Ishikawa (cell line): Measurements from ENCODE around the gene LRRD1.

Experiments
- CEBPB ChIP-seq: IDR thresholded peaks from 2 replicates; pipeline ENCODE4 v1.6.1; 2012
- CREB1 ChIP-seq: IDR thresholded peaks from 2 replicates; pipeline ENCODE4 v1.6.1; 2012; ENCODE audit warnings: low read depth
- EGR1 ChIP-seq: IDR thresholded peaks from 2 replicates; pipeline ENCODE4 v1.6.1; 2012
- EP300 ChIP-seq: IDR thresholded peaks from 2 replicates; pipeline ENCODE4 v1.6.1; 2012; ENCODE audit warnings: borderline replicate concordance
- FOXM1 ChIP-seq: IDR thresholded peaks from 2 replicates; pipeline ENCODE4 v1.6.1; 2012; ENCODE audit warnings: low read depth, borderline replicate concordance
- MAX ChIP-seq: IDR thresholded peaks from 2 replicates; pipeline ENCODE4 v1.6.1; 2012
- NFIC ChIP-seq: IDR thresholded peaks from 2 replicates; pipeline ENCODE4 v1.6.1; 2012
- RAD21 ChIP-seq: IDR thresholded peaks from 2 replicates; pipeline ENCODE4 v1.6.1; 2012; ENCODE audit warnings: low read depth
- TAF1 ChIP-seq: IDR thresholded peaks from 2 replicates; pipeline ENCODE4 v1.6.1; 2012; ENCODE audit warnings: low read depth, mild to moderate bottlenecking
- TCF12 ChIP-seq: IDR thresholded peaks from 2 replicates; pipeline ENCODE4 v1.6.1; 2012; ENCODE audit warnings: low read depth
- TEAD4 ChIP-seq: IDR thresholded peaks from 2 replicates; pipeline ENCODE4 v1.6.1; 2012
- YY1 ChIP-seq: IDR thresholded peaks from 2 replicates; pipeline ENCODE4 v1.6.1; 2012; ENCODE audit warnings: low read depth
- ZBTB7A ChIP-seq: IDR thresholded peaks from 2 replicates; pipeline ENCODE4 v1.6.1; 2012; ENCODE audit warnings: low read depth
- TF ChIP-seq, protein P1 (sequence below): IDR thresholded peaks from 2 replicates; pipeline ENCODE4 v1.6.1; 2012
- TF ChIP-seq, protein P2 (sequence below): IDR thresholded peaks from 2 replicates; pipeline ENCODE4 v1.6.1; 2012; ENCODE audit warnings: low read depth, mild to moderate bottlenecking

LRRD1 gene

DNA sequence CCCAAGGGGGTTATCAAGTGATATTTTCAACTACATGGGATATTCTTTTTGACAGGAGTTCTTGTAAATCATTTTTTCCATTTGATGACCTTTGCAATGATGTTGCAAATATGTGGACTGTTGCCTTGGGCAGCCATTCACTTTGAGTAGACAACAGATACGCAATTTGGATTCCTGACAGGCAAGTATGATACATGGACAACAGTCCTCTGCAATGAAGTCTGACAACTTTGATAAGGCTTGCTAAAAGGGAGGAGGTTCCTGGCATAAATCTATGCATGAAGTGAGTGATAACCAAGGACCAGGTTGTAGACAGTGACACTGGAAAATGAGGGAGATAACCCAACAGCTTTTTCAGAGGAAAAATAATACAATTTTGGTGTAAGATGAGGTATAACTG is 17.7 kb downstream of the LRRD1 start:
- TF ChIP-seq CREB1 = no peak
- TF ChIP-seq TCF12 = no peak
- no peak for TF ChIP-seq YY1
- TF ChIP-seq NFIC = no peak
- TF ChIP-seq ZBTB7A = no peak
- TF ChIP-seq EP300 = no peak
- TF ChIP-seq, protein P1, sequence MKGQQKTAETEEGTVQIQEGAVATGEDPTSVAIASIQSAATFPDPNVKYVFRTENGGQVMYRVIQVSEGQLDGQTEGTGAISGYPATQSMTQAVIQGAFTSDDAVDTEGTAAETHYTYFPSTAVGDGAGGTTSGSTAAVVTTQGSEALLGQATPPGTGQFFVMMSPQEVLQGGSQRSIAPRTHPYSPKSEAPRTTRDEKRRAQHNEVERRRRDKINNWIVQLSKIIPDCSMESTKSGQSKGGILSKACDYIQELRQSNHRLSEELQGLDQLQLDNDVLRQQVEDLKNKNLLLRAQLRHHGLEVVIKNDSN = no peak
- TF ChIP-seq EGR1 = no peak
- TF ChIP-seq CEBPB = no peak
- TF ChIP-seq, protein P2, sequence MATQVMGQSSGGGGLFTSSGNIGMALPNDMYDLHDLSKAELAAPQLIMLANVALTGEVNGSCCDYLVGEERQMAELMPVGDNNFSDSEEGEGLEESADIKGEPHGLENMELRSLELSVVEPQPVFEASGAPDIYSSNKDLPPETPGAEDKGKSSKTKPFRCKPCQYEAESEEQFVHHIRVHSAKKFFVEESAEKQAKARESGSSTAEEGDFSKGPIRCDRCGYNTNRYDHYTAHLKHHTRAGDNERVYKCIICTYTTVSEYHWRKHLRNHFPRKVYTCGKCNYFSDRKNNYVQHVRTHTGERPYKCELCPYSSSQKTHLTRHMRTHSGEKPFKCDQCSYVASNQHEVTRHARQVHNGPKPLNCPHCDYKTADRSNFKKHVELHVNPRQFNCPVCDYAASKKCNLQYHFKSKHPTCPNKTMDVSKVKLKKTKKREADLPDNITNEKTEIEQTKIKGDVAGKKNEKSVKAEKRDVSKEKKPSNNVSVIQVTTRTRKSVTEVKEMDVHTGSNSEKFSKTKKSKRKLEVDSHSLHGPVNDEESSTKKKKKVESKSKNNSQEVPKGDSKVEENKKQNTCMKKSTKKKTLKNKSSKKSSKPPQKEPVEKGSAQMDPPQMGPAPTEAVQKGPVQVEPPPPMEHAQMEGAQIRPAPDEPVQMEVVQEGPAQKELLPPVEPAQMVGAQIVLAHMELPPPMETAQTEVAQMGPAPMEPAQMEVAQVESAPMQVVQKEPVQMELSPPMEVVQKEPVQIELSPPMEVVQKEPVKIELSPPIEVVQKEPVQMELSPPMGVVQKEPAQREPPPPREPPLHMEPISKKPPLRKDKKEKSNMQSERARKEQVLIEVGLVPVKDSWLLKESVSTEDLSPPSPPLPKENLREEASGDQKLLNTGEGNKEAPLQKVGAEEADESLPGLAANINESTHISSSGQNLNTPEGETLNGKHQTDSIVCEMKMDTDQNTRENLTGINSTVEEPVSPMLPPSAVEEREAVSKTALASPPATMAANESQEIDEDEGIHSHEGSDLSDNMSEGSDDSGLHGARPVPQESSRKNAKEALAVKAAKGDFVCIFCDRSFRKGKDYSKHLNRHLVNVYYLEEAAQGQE = no peak
- no peak for TF ChIP-seq TAF1
- no peak for TF ChIP-seq MAX
- TF ChIP-seq FOXM1 = no peak
- TF ChIP-seq TEAD4 = no peak
- no peak for TF ChIP-seq RAD21

GRCh38 chr7:92158660-92159575 is 20.0 kb downstream of the LRRD1 start:
- TF ChIP-seq CREB1 = no peak
- TF ChIP-seq EP300 = no peak
- TF ChIP-seq, protein P1 = no peak
- no peak for TF ChIP-seq CEBPB
- no peak for TF ChIP-seq RAD21
- no peak for TF ChIP-seq TEAD4
- TF ChIP-seq TCF12 = no peak
- no peak for TF ChIP-seq MAX
- no peak for TF ChIP-seq TAF1
- TF ChIP-seq FOXM1 = no peak
- no peak for TF ChIP-seq YY1
- no peak for TF ChIP-seq NFIC
- TF ChIP-seq EGR1 = no peak

DNA sequence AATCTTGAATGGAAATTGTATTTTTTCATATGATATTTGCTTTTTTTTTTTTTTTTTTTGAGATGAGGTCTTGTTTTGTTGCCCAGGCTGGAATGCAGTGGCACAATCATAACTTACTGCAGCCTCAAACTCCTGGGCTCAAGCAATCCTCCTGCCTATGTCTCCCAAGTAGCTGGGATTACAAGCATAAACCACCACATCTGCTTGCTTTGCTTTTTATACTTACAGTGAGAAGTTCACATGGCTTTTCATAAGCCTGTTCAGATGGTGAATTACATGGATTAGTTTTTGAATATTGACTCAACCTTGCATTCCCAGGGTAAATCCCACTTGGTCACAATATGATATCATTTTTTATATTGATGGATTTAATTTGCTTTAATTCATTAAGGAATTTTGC is 22.0 kb downstream of the LRRD1 start:
- TF ChIP-seq YY1 = no peak

DNA sequence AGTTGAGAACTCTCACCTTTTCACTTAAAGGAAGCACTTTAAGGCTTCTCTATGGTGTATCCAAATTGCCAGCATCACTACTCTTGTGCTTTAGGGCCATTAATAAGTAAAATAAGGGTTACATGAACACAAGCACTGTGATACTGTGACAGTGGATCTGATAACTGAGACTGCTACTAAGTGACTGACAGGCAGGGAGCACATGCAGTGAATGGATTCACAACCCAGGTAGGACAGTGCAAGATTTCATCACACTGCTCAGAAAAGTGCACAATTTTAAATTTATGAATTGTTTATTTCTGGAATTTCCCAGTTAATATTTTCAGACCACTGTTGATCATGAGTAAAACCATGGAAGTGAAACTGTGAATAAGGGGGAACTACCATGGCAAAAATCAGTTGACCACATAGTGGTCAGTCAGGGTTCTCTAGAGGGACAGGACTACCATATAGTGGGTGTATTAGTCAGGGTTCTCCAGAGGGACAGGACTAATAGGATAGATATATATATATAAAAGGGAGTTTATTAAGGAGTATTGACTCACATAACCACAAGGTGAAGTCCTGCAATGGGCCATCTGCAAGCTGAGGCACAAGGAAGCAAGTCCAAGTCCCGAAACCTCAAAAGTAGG is 23.7 kb downstream of the LRRD1 start:
- TF ChIP-seq TCF12 = no peak
- no peak for TF ChIP-seq EP300
- TF ChIP-seq TAF1 = no peak
- no peak for TF ChIP-seq RAD21
- TF ChIP-seq MAX = no peak
- no peak for TF ChIP-seq ZBTB7A
- TF ChIP-seq YY1 = no peak
- TF ChIP-seq CEBPB = no peak
- no peak for TF ChIP-seq TEAD4
- TF ChIP-seq EGR1 = no peak
- TF ChIP-seq NFIC = no peak
- TF ChIP-seq, protein P1 = no peak
- TF ChIP-seq FOXM1 = no peak
- TF ChIP-seq, protein P2 = no peak
- TF ChIP-seq CREB1 = no peak
